DOHH2 (cell line): ENCODE results near the gene KIF13A.

Experiments
- H3F3A ChIP-seq: fragments of 200-600 bp; sonication (generic), shearing (Covaris generic); 2 replicates; pipeline ENCODE4 v1.6.0; 2016; ENCODE audit warnings: antibody characterized with exemption, mild to moderate bottlenecking; ENCODE audit not compliant: control insufficient read depth, insufficient read depth
- H3K27ac ChIP-seq: fragments of 200-600 bp; sonication (generic); 2 replicates; pipeline ENCODE4 v1.5.1; 2014; ENCODE audit warnings: low read depth, mild to moderate bottlenecking, low read length, moderate library complexity
- H3K27me3 ChIP-seq: fragments of 200-600 bp; sonication (generic); 2 replicates; pipeline ENCODE4 v1.6.1; 2014; ENCODE audit warnings: mild to moderate bottlenecking, low read length, mixed read lengths; ENCODE audit not compliant: control insufficient read depth
- H3K36me3 ChIP-seq: fragments of 200-600 bp; sonication (generic); 2 replicates; pipeline ENCODE4 v1.6.1; 2014; ENCODE audit warnings: mild to moderate bottlenecking, low read length, moderate library complexity, mixed read lengths; ENCODE audit not compliant: control insufficient read depth
- H3K4me1 ChIP-seq: fragments of 200-600 bp; sonication (generic); 2 replicates; pipeline ENCODE4 v1.6.1; 2014; ENCODE audit warnings: mild to moderate bottlenecking, low read length, mixed read lengths; ENCODE audit not compliant: control insufficient read depth
- H3K4me2 ChIP-seq: fragments of 200-600 bp; sonication (generic); 2 replicates; pipeline ENCODE4 v1.6.0; 2014; ENCODE audit warnings: mild to moderate bottlenecking, low read length, moderate library complexity
- H3K4me3 ChIP-seq: fragments of 200-600 bp; sonication (generic); 2 replicates; pipeline ENCODE4 v1.5.1; 2014; ENCODE audit warnings: mild to moderate bottlenecking, low read length, mixed read lengths
- H3K79me2 ChIP-seq: fragments of 200-600 bp; sonication (generic); 2 replicates; pipeline ENCODE4 v1.6.1; 2014; ENCODE audit warnings: mild to moderate bottlenecking, low read length, mixed read lengths; ENCODE audit not compliant: control insufficient read depth
- H3K9me2 ChIP-seq: fragments of 200-600 bp; sonication (generic); replicated peaks from 2 replicates; pipeline ENCODE4 v1.6.1; 2014; ENCODE audit warnings: mild to moderate bottlenecking, low read length, mixed read lengths; ENCODE audit not compliant: control insufficient read depth
- H3K9me3 ChIP-seq: fragments of 200-600 bp; sonication (generic); 2 replicates; pipeline ENCODE4 v1.6.1; 2014; ENCODE audit warnings: antibody characterized with exemption, low read length, mixed read lengths; ENCODE audit not compliant: control insufficient read depth, insufficient read depth
- H4K20me1 ChIP-seq: fragments of 200-600 bp; sonication (generic); 2 replicates; pipeline ENCODE4 v1.6.0; 2014; ENCODE audit warnings: low read depth, mild to moderate bottlenecking, antibody characterized with exemption, low read length, moderate library complexity; ENCODE audit not compliant: control insufficient read depth, insufficient read depth
- EZH2phosphoT487 ChIP-seq: fragments of 200-600 bp; sonication (generic); IDR thresholded peaks from 2 replicates; pipeline ENCODE4 v1.6.1; 2017; ENCODE audit warnings: borderline replicate concordance, mild to moderate bottlenecking, antibody characterized with exemption, low read length, moderate library complexity, mixed read lengths
- TF ChIP-seq, protein P1 (sequence below): fragments of 200-600 bp; sonication (generic); IDR thresholded peaks from one replicate; pipeline ENCODE4 v1.5.1; 2014; ENCODE audit warnings: antibody characterized with exemption, mild to moderate bottlenecking, low read depth, low read length; ENCODE audit not compliant: poor library complexity, severe bottlenecking

Gene KIF13A

DNA sequence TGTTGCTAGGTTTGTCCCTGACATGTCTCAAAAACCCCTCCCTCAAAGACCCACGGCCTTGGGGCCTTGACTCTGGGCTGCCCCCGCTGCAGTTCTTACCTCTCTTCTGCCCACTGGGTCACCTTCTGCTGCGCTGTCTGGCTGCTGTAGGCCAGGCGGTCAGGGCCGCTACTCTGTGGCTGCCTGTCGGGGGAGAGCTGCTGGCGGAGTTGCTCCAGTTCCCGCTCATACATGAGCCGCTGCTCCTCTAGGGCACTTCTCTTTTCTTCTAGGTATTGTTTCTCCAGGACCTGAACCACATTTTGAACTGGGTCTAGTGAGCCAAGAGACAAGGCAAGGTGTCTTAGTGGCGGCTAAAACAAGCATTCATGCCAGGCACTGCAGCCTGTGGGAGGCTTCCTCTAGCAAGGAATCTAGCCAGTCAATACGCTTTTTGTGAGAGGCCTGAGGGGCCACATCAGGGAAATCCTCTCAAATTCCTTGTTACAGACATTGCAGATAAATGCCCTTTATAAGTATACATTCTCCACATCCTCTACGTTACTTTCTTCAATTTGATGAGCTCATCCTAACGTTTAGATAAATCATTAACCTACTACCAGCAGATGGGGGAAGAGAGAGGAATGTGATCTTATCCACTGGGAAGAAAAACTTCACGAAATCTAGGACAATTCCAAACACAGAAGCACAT, 170.4 kb downstream of the KIF13A start:
- Histone ChIP-seq H3K27me3 (no peaks in the 10 kb centered on the region), H3K4me2 (no peak overlapping the region), H3F3A (no peaks in the 10 kb centered on the region), H3K9me3 (no peaks in the 10 kb centered on the region), H3K4me3 (no peak overlapping the region), H4K20me1 (no peaks in the 10 kb centered on the region), H3K9me2 (no peaks in the 10 kb centered on the region), H3K36me3 (no peaks in the 10 kb centered on the region), H3K4me1 (no peaks in the 10 kb centered on the region), H3K79me2 (no peaks in the 10 kb centered on the region), H3K27ac (no peak overlapping the region)
- TF ChIP-seq, protein P1, sequence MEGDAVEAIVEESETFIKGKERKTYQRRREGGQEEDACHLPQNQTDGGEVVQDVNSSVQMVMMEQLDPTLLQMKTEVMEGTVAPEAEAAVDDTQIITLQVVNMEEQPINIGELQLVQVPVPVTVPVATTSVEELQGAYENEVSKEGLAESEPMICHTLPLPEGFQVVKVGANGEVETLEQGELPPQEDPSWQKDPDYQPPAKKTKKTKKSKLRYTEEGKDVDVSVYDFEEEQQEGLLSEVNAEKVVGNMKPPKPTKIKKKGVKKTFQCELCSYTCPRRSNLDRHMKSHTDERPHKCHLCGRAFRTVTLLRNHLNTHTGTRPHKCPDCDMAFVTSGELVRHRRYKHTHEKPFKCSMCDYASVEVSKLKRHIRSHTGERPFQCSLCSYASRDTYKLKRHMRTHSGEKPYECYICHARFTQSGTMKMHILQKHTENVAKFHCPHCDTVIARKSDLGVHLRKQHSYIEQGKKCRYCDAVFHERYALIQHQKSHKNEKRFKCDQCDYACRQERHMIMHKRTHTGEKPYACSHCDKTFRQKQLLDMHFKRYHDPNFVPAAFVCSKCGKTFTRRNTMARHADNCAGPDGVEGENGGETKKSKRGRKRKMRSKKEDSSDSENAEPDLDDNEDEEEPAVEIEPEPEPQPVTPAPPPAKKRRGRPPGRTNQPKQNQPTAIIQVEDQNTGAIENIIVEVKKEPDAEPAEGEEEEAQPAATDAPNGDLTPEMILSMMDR: no peak
- TF ChIP-seq EZH2phosphoT487: no peak

GRCh38 chr6:17813542-17813941, 173.9 kb downstream of the KIF13A start:
- no peaks in the 10 kb centered on the region for H3F3A ChIP-seq
- no peaks in the 10 kb centered on the region for H3K27me3 ChIP-seq
- H3K4me2 ChIP-seq: no peak overlapping the region
- H3K36me3 ChIP-seq: no peaks in the 10 kb centered on the region
- no peaks in the 10 kb centered on the region for H3K79me2 ChIP-seq
- H4K20me1 ChIP-seq: no peaks in the 10 kb centered on the region
- H3K4me1 ChIP-seq: no peaks in the 10 kb centered on the region
- no peak overlapping the region for H3K4me3 ChIP-seq
- no peaks in the 10 kb centered on the region for H3K9me2 ChIP-seq
- no peak overlapping the region for H3K27ac ChIP-seq
- no peaks in the 10 kb centered on the region for H3K9me3 ChIP-seq
- TF ChIP-seq, protein P1: no peak
- TF ChIP-seq EZH2phosphoT487: no peak

GRCh38 chr6:17812311-17812710, 175.1 kb downstream of the KIF13A start:
- no peaks in the 10 kb centered on the region for H3K9me3 ChIP-seq
- H3K4me3 ChIP-seq: no peak overlapping the region
- H3K4me1 ChIP-seq: no peaks in the 10 kb centered on the region
- H3K27ac ChIP-seq: no peak overlapping the region
- no peak overlapping the region for H3K4me2 ChIP-seq
- H3K36me3 ChIP-seq: no peaks in the 10 kb centered on the region
- TF ChIP-seq, protein P1: no peak
- no peak for TF ChIP-seq EZH2phosphoT487
- no peaks in the 10 kb centered on the region for H3K79me2 ChIP-seq
- H3K27me3 ChIP-seq: no peaks in the 10 kb centered on the region
- no peaks in the 10 kb centered on the region for H4K20me1 ChIP-seq
- H3K9me2 ChIP-seq: no peaks in the 10 kb centered on the region
- H3F3A ChIP-seq: no peaks in the 10 kb centered on the region
